Fibroblast of pulmonary artery (primary cell): ENCODE measurements around the gene PTPN7.
"Not testable (repeated sequence)": the region's sequence is repeated elsewhere in the genome, so short reads cannot be mapped to it uniquely, and the experiment has no call there.

Experiments used
- DNase-seq: peaks from one replicate; pipeline ENCODE4 v3.0.0-alpha.2; 2010; ENCODE audit warnings: low read depth
- H3K4me3 ChIP-seq: replicated peaks from 2 replicates; pipeline ENCODE4 v1.5.1; 2011; ENCODE audit warnings: low read depth, mild to moderate bottlenecking, control low read depth, low read length, moderate library complexity
- CTCF ChIP-seq: IDR thresholded peaks from 2 replicates; pipeline ENCODE4 v1.5.1; 2011; ENCODE audit warnings: mild to moderate bottlenecking, control low read depth, low read length, inconsistent platforms; ENCODE audit errors: missing control alignments

Gene PTPN7

DNA sequence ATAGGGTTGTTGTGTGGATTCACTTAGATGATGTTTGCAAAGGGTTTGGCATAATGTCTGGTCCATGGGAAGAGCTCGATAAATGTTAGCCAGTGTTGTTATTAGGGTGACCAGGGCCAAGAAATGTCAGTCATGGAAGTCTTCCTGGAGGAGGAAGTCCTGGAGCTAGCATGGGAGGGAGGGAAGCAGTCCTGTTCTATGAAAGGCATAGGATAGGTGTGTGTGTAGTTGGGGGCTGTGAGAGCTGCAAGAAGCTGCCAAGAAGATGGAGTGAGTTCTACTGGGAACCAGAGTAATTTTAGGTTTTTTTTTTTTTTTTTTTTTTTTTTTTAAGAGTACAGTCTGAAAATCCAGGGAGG is 37.9 kb upstream of the PTPN7 start:
- TF ChIP-seq CTCF = no peak
- no peak for DNase-seq
- no peak overlapping the region for H3K4me3 ChIP-seq

DNA sequence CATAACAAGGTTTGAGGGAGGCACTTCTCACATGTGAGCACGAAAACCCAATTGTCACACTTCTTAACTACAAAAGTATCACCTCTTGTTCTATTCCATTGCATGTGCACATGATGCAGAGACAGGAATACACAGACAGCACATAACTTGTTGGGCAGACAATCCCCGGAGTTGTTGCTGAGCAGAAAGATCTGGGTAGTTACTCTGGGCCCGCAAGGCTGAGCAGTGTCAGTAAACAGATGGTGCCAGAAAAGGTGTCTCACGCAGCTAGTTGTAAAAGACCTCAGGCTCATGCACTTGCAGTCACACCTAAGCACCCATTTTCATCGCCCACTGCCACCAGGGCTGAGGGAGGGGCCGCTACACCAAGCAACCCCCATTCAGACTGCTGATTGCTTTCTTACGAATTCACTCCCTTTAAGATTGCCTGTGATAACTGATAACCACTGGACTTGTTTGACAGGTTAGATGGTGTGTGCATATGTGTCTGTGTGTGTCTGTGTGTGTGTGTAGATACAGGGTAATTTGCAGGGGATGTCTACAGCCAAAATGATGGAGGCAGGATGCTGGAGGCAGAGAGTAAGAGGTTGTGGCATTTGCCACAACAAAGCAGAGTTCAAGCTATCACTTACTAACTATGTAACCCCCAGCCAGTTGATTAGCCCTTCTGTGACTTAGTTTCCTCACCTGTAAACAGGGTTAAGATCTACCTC is 37.4 kb upstream of the PTPN7 start:
- TF ChIP-seq CTCF = no peak
- DNase-seq = no peak
- no peak overlapping the region for H3K4me3 ChIP-seq

DNA sequence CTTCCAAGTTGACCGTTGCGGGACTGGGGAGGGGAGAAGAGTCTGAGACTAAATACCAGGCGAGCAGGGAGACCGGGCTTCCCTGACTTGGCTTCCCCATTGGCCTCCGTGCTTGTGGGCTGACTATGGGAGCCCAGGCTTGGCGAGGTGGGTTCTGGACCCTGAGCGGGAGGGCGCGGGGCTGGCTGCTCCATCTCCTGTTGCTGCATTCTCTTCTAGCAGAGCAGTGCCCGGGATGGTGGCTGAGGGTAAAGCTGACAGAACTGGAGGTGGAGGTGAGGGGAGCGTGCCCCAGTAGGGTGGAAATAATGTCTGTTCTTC is 33.9 kb upstream of the PTPN7 start:
- no peak for DNase-seq
- H3K4me3 ChIP-seq = no peak overlapping the region
- TF ChIP-seq CTCF = no peak

DNA sequence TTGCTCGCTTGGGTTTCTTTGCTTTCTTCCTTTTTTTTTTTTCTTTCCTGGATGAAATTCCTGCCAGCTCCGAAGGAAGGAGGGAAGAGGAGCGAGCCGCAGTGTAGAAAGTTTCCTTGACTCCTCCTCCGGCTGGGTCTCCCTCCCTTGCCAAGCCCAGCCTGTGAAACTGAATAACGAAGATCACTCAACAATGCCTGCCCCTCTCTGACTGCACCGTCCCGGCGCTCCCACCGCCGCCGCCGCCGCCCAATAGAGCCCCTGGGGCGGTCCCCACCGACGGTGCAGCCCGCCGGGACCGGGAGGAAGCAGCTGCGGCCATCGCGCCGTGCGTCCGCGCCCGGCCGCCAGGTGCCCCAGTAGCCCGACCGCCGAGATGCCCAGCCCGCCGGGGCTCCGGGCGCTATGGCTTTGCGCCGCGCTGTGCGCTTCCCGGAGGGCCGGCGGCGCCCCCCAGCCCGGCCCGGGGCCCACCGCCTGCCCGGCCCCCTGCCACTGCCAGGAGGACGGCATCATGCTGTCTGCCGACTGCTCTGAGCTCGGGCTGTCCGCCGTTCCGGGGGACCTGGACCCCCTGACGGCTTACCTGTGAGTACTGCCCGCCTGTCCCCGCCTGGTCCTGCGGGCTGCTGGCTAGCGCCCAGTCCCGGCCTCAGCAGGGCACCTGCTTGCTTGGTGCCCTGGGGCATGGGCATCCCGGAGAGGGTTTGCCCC is 33.4 kb upstream of the PTPN7 start, which contains the start of gene LGR6:
LGR6 (plus strand) TSS at position 186 of the 714 bp plus-strand sequence; CDS start at position 377, 191 bp downstream.
- no peak for TF ChIP-seq CTCF
- H3K4me3 ChIP-seq = no peak within 1 kb of the TSS
- DNase-seq = no peak

DNA sequence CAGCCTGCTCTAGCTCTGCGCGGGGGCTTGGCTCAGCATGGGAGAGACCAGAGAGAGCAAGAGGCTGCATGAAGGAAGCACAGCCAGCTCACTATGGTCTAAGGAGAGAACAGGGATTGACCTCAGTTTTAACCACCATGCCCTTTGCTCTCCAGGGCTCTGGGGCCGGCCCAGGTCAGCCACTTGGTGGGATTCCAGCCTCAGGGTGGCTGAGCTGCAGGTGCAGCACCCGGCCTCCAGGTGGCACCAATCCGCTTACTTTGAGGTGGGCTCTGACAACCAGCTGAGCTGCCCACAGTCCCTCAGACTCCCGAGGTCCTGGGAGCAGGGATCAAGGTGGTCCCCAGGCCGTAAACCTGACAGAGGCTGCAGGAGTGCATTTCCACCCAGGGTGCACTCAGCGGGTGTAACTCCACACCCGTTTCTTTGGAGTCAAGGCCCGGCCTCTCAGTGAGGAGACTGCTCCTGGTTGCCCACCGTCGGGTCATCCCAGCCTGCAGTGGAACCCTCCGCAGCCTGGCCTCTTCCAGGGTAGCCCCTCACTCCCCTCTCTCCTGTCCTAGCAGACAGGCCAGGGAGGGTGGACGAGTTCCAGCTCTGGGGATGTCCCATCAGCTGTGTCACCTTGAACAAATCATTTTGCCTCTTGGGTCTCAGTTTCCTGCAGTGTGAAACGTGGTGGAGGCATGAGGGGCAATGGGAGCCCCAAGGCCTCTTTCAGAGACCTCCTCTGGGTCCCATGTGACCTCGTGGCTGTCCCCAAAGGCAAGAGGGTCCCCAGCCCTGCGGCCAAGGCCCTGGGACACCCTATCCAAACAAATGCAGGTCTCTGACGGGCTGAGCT is 32.6 kb upstream of the PTPN7 start:
- no peak overlapping the region for H3K4me3 ChIP-seq
- peak; percentile 59 for DNase-seq
- peak; percentile 86 for TF ChIP-seq CTCF

GRCh38 chr1:202191391-202191790 is 31.0 kb upstream of the PTPN7 start:
- not testable (repeated sequence) for DNase-seq

More at GRCh38 chr1:202191391-202191790, 31.0 kb upstream of the PTPN7 start:
- H3K4me3 ChIP-seq = not testable (repeated sequence)
